DOHH2 (cell line): ENCODE results near the gene APOL3.

Source experiments
- H3F3A ChIP-seq: fragments of 200-600 bp; sonication (generic), shearing (Covaris generic); 2 replicates; pipeline ENCODE4 v1.6.0; 2016; ENCODE audit warnings: antibody characterized with exemption, mild to moderate bottlenecking; ENCODE audit not compliant: control insufficient read depth, insufficient read depth
- H3K27ac ChIP-seq: fragments of 200-600 bp; sonication (generic); 2 replicates; pipeline ENCODE4 v1.5.1; 2014; ENCODE audit warnings: low read depth, mild to moderate bottlenecking, low read length, moderate library complexity
- H3K27me3 ChIP-seq: fragments of 200-600 bp; sonication (generic); 2 replicates; pipeline ENCODE4 v1.6.1; 2014; ENCODE audit warnings: mild to moderate bottlenecking, low read length, mixed read lengths; ENCODE audit not compliant: control insufficient read depth
- H3K36me3 ChIP-seq: fragments of 200-600 bp; sonication (generic); 2 replicates; pipeline ENCODE4 v1.6.1; 2014; ENCODE audit warnings: mild to moderate bottlenecking, low read length, moderate library complexity, mixed read lengths; ENCODE audit not compliant: control insufficient read depth
- H3K4me1 ChIP-seq: fragments of 200-600 bp; sonication (generic); 2 replicates; pipeline ENCODE4 v1.6.1; 2014; ENCODE audit warnings: mild to moderate bottlenecking, low read length, mixed read lengths; ENCODE audit not compliant: control insufficient read depth
- H3K4me2 ChIP-seq: fragments of 200-600 bp; sonication (generic); 2 replicates; pipeline ENCODE4 v1.6.0; 2014; ENCODE audit warnings: mild to moderate bottlenecking, low read length, moderate library complexity
- H3K4me3 ChIP-seq: fragments of 200-600 bp; sonication (generic); 2 replicates; pipeline ENCODE4 v1.5.1; 2014; ENCODE audit warnings: mild to moderate bottlenecking, low read length, mixed read lengths
- H3K79me2 ChIP-seq: fragments of 200-600 bp; sonication (generic); 2 replicates; pipeline ENCODE4 v1.6.1; 2014; ENCODE audit warnings: mild to moderate bottlenecking, low read length, mixed read lengths; ENCODE audit not compliant: control insufficient read depth
- H3K9me2 ChIP-seq: fragments of 200-600 bp; sonication (generic); replicated peaks from 2 replicates; pipeline ENCODE4 v1.6.1; 2014; ENCODE audit warnings: mild to moderate bottlenecking, low read length, mixed read lengths; ENCODE audit not compliant: control insufficient read depth
- H3K9me3 ChIP-seq: fragments of 200-600 bp; sonication (generic); 2 replicates; pipeline ENCODE4 v1.6.1; 2014; ENCODE audit warnings: antibody characterized with exemption, low read length, mixed read lengths; ENCODE audit not compliant: control insufficient read depth, insufficient read depth
- H4K20me1 ChIP-seq: fragments of 200-600 bp; sonication (generic); 2 replicates; pipeline ENCODE4 v1.6.0; 2014; ENCODE audit warnings: low read depth, mild to moderate bottlenecking, antibody characterized with exemption, low read length, moderate library complexity; ENCODE audit not compliant: control insufficient read depth, insufficient read depth
- EZH2phosphoT487 ChIP-seq: fragments of 200-600 bp; sonication (generic); IDR thresholded peaks from 2 replicates; pipeline ENCODE4 v1.6.1; 2017; ENCODE audit warnings: borderline replicate concordance, mild to moderate bottlenecking, antibody characterized with exemption, low read length, moderate library complexity, mixed read lengths
- TF ChIP-seq, protein P1 (sequence below): fragments of 200-600 bp; sonication (generic); IDR thresholded peaks from one replicate; pipeline ENCODE4 v1.5.1; 2014; ENCODE audit warnings: antibody characterized with exemption, mild to moderate bottlenecking, low read depth, low read length; ENCODE audit not compliant: poor library complexity, severe bottlenecking

The APOL3 gene

DNA sequence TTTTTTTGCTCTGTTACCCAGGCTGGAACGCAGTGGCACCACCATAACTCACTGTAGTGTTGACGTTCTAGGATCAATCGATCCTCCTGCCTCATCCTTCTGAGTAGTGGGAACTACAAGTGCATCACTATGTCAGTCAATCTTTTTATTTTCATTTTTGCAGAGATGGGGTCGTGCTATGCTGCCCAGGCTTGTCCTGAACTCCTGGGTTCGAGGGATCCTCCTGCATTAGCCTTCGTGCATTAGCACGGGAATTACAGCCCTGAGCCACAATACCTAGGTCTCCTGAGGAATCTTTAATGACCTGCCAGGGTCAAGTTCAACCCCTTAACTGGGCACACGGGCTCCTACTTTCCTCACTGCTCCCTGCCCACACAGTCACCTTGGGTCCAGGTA, 4.4 kb downstream of the APOL3 start:
- H3K36me3 ChIP-seq: no peaks in the 10 kb centered on the region
- no peaks in the 10 kb centered on the region for H3K79me2 ChIP-seq
- H3K4me2 ChIP-seq: no peak overlapping the region
- no peaks in the 10 kb centered on the region for H3K9me3 ChIP-seq
- H3K27me3 ChIP-seq: peaks cover 46% of the 10 kb centered on the region
- no peak overlapping the region for H3K4me3 ChIP-seq
- H3F3A ChIP-seq: no peaks in the 10 kb centered on the region
- no peaks in the 10 kb centered on the region for H3K9me2 ChIP-seq
- H4K20me1 ChIP-seq: no peaks in the 10 kb centered on the region
- TF ChIP-seq, protein P1, sequence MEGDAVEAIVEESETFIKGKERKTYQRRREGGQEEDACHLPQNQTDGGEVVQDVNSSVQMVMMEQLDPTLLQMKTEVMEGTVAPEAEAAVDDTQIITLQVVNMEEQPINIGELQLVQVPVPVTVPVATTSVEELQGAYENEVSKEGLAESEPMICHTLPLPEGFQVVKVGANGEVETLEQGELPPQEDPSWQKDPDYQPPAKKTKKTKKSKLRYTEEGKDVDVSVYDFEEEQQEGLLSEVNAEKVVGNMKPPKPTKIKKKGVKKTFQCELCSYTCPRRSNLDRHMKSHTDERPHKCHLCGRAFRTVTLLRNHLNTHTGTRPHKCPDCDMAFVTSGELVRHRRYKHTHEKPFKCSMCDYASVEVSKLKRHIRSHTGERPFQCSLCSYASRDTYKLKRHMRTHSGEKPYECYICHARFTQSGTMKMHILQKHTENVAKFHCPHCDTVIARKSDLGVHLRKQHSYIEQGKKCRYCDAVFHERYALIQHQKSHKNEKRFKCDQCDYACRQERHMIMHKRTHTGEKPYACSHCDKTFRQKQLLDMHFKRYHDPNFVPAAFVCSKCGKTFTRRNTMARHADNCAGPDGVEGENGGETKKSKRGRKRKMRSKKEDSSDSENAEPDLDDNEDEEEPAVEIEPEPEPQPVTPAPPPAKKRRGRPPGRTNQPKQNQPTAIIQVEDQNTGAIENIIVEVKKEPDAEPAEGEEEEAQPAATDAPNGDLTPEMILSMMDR: no peak
- no peak for TF ChIP-seq EZH2phosphoT487
- no peak overlapping the region for H3K27ac ChIP-seq
- peaks cover 7% of the 10 kb centered on the region; the same call in 1 of the 2 replicates for H3K4me1 ChIP-seq

DNA sequence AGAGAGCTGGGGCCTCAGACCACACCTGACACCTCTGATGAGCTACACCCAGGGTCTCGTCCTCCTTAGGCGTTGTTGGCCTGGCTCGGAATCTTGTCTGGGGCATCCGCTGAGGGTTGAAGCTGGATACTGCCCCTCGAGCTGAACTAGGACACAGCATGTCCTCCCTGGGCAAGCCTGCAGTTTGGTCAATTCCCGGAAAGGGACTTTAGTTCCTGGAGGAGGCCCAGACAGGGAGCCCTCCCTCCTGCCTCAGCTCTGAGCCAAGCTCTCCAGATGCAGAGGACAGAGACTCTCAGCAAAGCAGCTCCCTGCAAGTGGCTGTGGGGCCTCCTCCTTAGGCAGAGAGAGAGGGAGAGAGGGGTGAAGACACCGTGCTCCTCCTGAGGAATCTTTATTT, 4.9 kb downstream of the APOL3 start:
- Histone ChIP-seq H3K4me1 (peaks cover 7% of the 10 kb centered on the region; the same call in 1 of the 2 replicates), H3K9me3 (no peaks in the 10 kb centered on the region), H3K4me2 (no peak overlapping the region), H3K4me3 (no peak overlapping the region), H3K36me3 (no peaks in the 10 kb centered on the region), H3F3A (no peaks in the 10 kb centered on the region), H3K9me2 (no peaks in the 10 kb centered on the region), H3K27me3 (peaks cover 44% of the 10 kb centered on the region), H4K20me1 (no peaks in the 10 kb centered on the region), H3K27ac (no peak overlapping the region), H3K79me2 (no peaks in the 10 kb centered on the region)
- TF ChIP-seq, protein P1: no peak
- TF ChIP-seq EZH2phosphoT487: no peak

DNA sequence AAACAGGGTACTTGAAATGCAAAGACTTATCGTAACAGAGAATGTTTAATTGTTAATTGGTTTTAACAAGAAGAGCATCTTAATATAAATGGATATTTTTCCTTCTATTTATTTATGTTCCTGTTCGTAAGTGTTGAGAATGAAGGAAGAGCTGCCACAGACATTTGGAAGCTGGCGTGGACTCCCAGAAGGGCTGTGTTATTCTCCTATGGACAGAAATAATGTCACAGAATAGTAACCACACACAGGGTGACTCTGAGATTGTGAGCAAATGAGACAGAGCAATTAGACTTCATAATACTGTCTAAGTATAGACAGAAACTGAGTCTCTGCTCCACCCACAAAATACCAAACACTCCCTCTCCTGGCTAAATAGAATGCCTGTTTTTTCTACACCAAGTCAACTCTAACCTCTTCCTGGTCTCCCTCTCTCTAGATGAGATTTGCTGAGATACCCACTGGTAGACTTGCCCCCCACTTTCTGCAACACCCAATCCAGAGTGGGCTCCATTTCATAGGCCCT, 6.1 kb downstream of the APOL3 start:
- Histone ChIP-seq H3K36me3 (no peaks in the 10 kb centered on the region), H3K79me2 (no peaks in the 10 kb centered on the region), H4K20me1 (no peaks in the 10 kb centered on the region), H3F3A (no peaks in the 10 kb centered on the region), H3K4me3 (no peak overlapping the region), H3K4me2 (no peak overlapping the region), H3K27me3 (peaks cover 36% of the 10 kb centered on the region), H3K9me2 (no peaks in the 10 kb centered on the region), H3K9me3 (no peaks in the 10 kb centered on the region), H3K27ac (no peak overlapping the region), H3K4me1 (peaks cover 7% of the 10 kb centered on the region; the same call in 1 of the 2 replicates)
- TF ChIP-seq, protein P1: no peak
- TF ChIP-seq EZH2phosphoT487: no peak
